ENCODE measurements around the gene ANKRD52.
"Not testable (repeated sequence)": the region's sequence is repeated elsewhere in the genome, so short reads cannot be mapped to it uniquely, and the experiment has no call there.

Gene ANKRD52

DNA sequence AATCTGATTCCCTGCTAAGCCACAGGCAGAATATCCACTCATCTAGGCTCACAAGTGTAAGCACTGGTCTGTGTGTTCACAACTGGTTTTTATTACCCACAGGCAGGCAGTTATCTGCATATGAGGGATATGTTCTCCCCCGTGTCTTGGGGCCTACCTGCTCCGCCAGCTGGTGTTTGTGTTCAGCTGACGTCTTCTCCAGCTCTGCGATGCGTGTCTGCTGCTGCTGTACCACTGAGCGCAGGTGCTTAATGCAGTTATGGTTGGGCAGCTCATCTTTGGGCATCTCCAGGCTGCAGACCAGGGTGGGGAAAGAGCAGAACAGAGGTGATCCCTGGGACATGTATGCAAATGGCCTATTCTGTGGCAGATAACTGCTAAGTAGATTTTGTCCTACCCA is 50.2 kb downstream of the ANKRD52 start:
- no peak for DNase-seq (ENCODE audit: low read depth in 2 of 2)

DNA sequence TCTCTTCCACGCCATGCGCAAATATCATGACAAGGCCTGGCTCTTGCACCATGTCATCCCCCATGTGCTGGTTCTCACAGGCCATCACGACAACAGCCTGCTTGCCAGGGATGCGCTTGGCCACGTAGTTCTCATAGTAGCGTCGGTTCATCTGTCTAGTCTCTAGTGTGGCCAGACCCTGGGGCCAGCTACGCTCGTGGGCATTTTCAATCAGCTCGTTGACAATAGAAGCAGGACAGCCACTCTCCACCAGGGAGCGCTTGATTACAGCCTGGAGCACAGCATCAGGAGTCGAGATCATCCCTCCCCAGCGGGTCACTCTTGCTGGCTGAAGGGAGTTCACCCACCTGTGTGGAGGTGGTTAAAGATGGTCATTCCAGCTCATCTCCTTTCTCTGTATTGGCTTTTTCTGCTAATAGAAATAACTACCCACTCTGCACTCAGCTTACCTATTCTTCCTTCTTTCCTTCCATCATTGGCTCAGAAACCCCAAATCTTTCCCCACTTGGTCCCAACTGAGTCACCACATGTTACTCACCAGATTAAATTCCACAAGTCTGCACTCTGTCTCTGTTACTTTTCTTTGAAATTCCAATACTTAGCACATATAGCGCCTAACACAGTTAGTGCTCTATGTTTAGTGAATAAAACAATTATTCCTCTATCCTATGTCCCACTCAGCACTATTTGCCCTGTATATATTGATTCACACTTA is 51.6 kb downstream of the ANKRD52 start:
- no peak for DNase-seq (ENCODE audit: low read depth in 2 of 2)

DNA sequence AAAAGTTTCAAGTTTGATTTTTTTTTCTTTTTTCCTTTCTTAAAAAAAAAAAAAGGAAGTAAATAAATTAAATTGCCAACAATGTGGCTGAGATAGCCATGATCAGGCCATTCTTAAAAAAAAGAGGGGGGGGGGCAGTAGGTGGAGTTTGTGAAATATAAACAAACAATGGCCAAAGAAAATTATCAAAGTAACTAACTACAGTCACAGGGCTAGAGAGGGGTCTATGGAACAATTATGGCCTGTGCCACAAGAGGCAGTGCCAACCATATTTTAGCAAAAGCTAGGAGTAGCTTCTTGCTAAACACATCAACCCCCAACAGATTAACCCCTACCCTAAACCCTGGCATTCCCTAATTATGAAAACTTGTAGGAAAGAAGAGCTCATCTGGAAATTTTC is 52.7 kb downstream of the ANKRD52 start:
- DNase-seq (ENCODE audit: low read depth in 2 of 2), result no peak

DNA sequence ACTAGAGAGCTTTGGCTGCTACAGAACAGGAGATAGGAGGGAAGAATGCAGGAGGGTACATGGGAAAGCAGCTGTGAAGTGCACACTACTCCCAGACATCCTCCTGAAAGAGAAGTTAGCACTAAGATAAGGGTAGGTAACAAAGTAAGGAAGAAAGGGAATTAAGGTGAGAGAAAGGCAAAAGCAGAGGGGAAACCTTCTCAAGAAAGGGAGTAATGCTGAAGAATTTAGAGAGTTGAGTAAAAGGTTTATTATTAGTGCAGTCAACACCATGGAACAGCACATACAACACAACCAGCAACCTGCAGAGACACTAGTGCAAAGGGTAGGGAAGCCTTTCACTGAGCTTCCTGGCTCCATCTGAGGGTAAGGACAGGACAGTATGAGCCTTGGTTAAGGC is 53.9 kb downstream of the ANKRD52 start:
- DNase-seq (ENCODE audit: low read depth in 2 of 2), result no peak

DNA sequence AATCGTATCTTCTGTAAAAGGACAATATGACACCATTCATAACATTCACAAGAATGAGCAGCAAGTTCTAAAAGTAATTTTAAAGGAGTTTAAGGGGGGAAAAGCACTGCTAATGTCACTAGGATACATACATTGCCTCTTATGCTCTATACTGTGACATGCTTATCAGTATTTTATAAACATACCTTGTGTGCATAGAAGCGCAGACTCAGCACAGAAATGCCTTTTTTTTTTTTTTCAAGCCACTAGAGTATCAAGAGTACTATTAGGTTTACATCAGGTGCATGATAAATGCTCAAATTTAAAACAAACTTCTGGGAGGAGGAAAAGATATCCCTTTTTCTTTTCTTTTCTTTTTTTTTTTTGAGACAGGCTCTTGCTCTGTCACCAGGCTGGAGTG is 55.3 kb downstream of the ANKRD52 start:
- DNase-seq (ENCODE audit: low read depth in 2 of 2), result no peak

DNA sequence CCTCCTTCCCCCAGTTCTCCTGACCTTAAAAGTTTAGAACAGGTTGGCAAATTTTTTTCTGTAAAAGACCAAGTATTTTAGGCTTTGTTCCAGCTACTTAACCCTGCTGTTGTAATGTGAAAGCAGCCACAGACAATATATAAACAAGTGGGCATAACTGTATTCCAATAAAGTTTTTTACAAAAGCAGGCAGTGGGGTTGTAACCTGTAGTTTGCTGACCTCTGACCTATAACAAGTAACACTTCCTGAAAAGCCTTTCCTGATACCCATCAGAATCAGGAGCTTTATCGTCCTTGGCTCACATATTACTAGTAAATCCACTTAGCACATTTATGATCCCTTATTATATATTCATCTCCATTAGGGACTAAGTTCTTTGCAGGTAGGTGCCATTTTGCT is 55.8 kb downstream of the ANKRD52 start:
- no peak for DNase-seq (ENCODE audit: low read depth in 2 of 2)

DNA sequence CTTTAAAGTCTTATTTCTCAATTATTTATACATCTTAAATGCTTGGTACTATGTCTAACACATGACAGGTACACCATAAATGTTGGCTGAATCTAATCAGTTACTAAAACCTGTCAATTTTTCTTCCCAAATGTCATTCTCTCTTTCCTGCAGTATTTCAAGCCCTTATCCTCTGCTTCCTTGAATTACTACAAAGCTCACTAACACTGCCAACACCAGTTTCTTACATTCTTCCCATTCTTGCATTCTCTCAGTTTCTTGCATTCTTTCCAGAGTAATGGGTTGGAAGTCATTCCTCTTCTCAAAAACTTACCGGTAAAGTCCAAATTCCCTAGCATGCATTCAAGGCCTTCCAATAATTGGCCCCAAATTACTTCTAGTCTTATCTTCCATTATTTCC is 59.3 kb downstream of the ANKRD52 start:
- DNase-seq (ENCODE audit: low read depth in 2 of 2), result no peak

DNA sequence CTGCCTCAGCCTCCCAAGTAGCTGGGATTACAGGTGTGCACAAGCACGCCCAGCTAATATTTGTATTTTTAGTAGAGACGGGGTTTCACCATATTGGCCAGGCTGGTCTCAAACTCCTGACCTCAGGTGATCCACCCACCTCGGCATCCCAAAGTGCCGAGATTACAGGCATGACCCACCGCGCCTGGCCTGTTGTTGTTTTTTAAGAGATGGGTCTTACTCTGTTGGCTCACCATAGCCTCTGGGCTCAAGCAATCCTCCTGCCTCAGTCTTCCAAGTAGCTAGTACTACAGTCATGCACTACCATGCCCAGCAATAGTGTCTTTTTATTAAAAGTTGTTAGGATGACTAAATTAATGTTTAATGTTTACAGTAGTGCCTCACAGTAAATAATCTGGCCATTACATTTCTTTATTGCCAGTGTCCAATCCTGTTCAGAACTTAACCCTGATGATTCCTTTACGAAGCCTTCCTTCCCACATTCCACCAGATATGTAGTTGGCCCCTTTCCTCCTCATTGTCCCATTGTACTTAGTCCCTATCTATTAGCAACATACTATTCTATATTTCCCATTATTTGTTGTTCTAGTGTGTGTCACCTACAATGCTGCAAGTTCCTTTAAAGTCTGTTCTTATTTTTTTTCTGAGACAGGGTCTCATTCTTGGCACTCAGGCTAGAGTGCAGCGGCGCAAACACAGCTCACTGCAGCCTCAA is 60.1 kb downstream of the ANKRD52 start:
- DNase-seq (ENCODE audit: low read depth in 2 of 2), result no peak

DNA sequence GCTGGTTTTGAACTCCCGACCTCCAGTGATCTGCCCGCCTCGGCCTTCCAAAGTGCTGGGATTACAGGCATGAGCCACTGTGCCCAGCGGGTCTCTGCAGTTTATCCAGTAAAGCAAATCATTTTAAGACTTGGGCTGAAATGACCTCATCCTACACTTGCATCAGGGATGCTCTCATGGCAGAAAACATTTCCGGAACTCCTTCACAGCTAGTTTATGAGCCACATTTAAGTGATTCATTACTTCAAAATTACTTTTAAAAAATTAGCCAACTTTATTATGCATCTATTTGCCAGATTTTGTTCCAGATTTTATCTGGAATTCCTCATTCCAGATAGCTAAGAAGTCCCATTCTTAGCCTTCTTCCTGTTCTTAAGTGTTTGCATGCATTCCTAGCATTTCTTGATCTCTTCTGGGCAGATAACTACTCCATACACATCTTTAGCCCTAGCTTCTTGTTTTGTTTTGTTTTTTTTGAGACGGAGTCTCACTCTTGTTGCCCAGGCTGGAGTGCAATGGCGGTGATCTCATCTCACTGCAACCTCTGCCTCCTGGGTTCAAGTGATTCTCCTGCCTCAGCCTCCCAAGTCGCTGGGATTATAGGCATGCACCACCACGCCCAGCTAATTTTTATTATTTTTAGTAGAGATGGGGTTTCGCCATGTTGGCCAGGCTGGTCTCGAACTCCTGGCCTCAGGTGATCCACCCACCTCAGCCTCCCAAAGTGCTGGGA is 61.2 kb downstream of the ANKRD52 start:
- not testable (repeated sequence) for DNase-seq (ENCODE audit: low read depth in 2 of 2)

DNA sequence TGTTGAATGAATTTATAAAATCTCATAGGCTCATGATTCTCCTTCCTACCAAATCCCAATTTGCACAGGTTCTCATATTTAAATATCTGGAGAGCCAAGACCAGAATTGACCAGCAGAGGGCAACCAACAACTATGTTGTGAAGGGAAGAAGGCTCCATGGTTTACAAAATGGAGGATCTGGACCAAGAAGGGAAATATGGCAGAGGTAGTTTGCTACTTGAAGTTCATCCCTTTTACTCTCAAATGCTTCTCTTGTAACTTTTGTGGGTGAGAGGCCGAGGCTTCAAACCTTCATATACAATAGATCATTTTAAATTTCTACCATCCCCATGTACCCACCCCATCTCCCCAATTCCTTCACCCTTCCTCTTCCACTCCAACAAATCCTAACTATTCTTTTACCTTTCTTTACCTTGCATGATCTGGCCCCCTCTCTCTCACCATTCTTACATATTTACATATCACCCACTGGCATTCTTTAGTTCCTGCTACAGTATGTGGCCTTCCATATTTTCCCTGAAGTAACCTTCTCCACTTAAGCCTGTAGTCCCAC is 65.1 kb downstream of the ANKRD52 start:
- peak; percentile 44 to 55 for DNase-seq (ENCODE audit: low read depth in 2 of 2)

DNA sequence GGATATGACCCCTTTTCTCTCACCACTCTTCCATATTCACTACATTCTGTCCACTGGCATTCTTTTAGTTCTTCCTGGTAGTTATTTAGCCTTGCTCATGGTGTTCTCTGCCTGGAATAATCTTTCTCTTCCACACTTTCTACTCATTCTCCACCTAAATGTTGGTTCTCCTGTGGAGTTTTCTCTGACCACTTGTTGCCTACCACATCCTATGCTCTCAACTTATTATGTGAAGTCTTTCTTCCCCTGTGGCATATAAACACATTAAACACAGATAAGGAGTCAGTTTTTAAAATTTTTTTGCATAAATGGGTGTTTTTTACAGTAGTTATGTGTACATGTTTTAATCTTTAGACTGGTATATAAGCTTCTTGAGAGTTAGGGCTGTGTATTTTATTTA is 65.6 kb downstream of the ANKRD52 start:
- no peak for DNase-seq (ENCODE audit: low read depth in 2 of 2)

DNA sequence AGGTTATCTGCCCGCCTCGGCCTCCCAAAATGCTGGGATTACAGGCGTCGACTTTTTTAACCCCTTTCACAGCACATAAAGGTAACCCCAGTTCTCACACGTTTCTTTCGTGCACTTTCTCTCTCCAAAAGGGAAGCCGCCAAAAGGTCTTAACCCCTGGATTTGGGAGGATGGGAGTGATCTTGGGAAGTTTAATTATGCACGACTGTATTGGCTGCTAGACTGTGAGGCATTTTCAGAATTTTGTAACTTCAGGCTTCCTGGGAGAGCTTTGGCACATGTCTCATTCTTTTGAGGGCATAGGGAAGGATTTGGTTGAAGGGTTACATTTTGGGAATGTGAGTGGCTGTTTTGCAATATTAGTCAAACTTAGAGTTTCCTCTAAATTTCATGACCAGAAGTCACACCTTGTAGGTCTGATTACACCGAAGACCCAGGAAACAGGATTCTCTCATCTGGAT is 67.5 kb downstream of the ANKRD52 start:
- DNase-seq (ENCODE audit: low read depth in 2 of 2), result no peak

DNA sequence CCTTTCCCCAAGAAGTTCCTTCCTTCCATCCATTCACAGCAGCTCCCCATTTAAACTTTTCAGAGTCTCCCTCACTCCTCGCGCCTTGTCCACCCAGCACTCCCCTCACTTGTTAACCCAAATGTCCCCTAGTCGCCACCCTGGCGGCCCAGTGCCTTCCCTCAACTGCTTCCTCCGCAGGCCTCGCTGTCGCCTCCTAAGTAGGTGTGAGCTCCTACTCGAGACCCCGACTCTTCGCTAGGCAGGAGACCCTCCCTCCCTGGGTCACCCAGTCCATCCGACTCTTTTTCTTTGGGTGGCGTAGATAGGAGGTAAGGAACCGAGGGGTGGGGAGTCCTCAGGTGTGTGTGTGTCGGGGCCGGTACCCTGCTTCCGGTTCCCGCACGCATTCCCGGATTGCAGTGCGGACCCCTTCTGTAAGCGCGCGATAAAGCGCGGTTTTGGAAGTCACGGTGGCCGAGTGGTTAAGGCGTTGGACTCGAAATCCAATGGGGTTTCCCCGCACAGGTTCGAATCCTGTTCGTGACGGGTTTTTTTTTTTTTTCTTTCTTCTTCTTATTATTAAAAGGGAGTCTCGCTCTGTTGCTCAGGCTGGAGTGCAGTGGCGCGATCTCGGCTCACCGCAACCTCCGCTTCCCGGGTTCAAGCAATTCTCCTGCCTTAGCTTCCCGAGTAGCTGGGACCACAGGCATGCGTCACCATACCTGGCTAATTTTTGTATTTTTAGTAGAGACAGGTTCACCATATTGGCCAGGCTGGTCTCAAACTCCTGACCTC is 68.1 kb downstream of the ANKRD52 start:
- DNase-seq (ENCODE audit: low read depth in 2 of 2), result peak; percentile 50 to 60

DNA sequence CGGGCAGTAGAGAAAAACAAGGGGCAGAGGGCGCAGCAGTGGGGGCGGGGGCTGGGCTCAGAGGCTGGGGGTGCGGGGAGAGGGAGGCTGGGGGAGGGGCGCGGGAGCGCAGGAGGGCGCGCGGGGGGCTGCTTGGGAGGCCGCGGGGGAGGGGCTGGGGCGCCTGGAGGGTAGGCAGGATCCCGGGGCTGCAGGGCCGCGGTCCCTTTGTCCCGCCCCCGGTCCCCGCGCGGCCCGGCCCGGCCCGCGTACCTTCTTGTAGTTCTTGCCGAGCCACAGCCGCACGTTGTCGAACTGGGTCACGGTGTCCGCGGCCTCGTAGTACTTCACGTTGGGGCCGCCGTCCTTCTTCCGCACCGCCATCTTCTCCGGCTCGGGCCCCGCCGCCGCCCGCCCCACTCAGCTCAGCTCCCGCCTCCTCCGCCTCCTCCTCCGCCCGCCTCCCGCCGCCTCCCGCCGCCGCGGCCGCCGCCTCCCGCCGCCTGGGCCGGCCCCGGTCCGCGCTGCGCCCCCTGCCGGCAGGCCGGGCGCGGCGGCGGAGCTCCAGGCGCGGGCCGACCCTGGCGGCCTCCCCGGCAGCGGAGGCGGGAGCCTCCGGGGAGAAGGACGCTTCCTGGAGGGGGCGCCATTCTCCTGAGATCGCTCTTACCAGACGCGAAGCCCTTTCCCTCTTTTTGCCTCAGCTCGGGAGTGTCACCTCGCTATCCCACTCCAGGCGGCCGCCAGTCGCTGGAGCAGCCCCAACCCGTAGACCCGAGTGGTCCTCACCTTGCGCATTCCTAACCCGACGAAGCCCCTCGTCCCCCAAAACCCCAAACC is 68.9 kb downstream of the ANKRD52 start, which contains the start of gene SMARCC2:
Gene SMARCC2, minus strand, starts transcription at position 385 of the 819 bp plus-strand sequence. Its CDS starts 22 bp downstream, at position 363.
- peak; percentile 65 to 71 for DNase-seq (ENCODE audit: low read depth in 2 of 2)

DNA sequence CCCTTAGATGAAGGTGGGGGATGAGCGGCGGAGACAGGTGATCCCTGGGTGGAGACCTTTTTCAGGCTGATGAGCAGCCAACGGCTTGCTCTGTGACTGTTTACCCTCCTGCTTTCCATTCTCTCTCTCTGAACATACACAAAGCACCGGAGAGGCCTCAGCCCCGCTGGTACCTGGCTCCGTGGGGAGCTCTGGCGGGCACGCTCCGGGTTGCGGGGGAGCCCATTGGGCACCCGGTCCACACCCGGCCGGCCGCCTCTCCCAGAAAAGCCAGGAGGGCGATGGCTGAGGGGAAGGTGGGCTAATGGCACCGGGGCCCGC is 69.4 kb downstream of the ANKRD52 start:
- no peak for DNase-seq (ENCODE audit: low read depth in 2 of 2)

DNA sequence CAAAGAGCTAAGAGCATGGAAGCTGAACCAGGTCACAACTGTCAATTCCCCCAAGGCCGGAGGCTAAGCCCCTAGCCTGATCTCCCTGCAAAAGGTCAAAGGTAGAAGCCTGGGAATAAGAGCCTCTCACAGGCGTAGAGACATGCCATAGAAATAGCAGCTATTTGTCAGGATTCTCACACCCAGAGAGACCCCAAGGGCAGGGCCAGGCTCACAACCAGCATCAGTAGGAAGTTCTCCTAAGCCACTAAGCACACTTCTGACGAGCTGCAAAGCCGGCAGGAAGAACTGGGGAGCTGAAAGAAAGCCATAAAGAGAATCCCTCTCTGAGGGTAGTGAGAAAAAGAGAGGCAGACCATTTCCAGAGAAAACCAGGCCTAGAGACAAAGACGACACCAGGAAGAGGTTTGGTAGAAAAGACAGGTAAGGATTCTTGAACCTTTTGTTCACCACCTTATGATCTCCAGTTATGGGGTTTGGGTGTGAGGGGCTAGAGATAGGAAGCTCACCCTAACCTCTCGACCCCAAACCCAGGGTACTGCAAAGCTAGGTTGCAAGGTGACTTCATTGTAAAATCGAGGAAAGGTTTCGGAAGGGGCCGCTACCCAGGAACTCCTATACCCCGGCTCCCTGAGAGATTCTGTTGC is 69.9 kb downstream of the ANKRD52 start:
- no peak for DNase-seq (ENCODE audit: low read depth in 2 of 2)
